ENCODE measurements around the gene PROSER1.

PROSER1 gene

DNA sequence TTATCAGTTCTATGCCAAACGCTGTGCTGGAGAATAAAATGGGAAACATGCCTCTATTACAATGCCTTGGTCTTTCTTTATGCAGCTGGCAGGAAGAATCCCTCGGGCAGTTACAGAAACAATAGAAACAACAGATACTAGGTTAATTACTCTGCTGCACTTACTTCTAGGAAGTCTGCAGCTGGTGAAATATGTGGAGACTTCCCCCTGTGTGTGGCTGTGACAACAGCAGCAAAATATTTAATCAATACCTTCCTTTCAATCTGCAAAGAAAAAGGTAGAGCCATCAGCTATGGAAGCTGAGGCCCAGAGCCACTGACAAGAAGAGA lies 57.2 kb downstream of the PROSER1 start:
- no peaks in the 10 kb centered on the region for H3K36me3 ChIP-seq (ENCODE audit: control insufficient read depth, insufficient read depth, low read length)
- H3K4me3 ChIP-seq (replicated peaks; ENCODE audit: low read depth, low read length): no peak overlapping the region
- TF ChIP-seq, protein P1, sequence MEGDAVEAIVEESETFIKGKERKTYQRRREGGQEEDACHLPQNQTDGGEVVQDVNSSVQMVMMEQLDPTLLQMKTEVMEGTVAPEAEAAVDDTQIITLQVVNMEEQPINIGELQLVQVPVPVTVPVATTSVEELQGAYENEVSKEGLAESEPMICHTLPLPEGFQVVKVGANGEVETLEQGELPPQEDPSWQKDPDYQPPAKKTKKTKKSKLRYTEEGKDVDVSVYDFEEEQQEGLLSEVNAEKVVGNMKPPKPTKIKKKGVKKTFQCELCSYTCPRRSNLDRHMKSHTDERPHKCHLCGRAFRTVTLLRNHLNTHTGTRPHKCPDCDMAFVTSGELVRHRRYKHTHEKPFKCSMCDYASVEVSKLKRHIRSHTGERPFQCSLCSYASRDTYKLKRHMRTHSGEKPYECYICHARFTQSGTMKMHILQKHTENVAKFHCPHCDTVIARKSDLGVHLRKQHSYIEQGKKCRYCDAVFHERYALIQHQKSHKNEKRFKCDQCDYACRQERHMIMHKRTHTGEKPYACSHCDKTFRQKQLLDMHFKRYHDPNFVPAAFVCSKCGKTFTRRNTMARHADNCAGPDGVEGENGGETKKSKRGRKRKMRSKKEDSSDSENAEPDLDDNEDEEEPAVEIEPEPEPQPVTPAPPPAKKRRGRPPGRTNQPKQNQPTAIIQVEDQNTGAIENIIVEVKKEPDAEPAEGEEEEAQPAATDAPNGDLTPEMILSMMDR (IDR thresholded peaks at IDR 0.05; ENCODE audit: insufficient read depth, low read length, poor library complexity, severe bottlenecking): no peak
- DNase-seq (ENCODE audit: extremely low read depth, insufficient read length): no peak
- no peaks in the 10 kb centered on the region for H3K27me3 ChIP-seq (replicated peaks; ENCODE audit: control insufficient read depth, insufficient read depth, low read length)

DNA sequence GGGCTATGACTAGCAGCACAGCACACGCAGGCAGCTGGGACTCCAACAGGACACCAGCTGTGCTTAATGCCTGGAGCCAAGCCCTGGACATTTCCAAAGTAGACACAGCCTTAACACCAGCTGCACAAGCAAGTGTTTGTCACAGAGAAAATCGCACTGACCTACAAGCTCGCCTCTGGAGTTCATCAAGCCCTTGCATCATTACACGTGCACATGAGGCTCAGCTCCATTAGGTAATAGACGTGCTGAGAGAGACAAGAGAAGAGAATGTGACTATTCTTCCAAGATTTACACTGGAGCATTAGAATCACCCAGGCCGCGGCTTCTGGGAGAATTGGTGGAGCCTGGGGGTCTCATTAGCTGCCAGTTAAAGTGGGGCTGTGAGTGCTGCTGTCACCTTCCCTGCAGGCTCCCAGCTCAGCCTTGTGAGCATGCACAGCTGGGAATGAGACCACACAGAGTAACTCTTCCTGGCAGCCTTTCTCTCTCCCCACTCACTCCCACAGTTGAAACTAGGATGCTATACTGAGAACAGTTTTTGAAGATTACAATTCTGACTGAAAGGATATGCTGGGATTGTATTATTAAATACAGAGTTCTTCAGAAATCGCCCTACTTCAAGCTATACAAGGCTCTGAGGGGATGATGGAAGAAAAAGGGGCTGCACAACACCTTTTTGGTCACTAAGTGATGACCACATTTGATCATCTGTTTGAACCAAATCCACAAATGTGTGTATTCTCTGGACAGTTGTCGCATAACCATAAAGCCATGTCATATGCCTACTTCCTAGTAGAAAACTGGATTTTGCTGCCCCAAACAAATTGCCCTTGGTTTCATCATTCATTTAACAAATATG lies 57.8 kb downstream of the PROSER1 start:
- no peak for DNase-seq (ENCODE audit: extremely low read depth, insufficient read length)
- TF ChIP-seq, protein P1 (IDR thresholded peaks at IDR 0.05; ENCODE audit: insufficient read depth, low read length, poor library complexity, severe bottlenecking): no peak
- Histone ChIP-seq H3K36me3 (ENCODE audit: control insufficient read depth, insufficient read depth, low read length) (no peaks in the 10 kb centered on the region), H3K27me3 (replicated peaks; ENCODE audit: control insufficient read depth, insufficient read depth, low read length) (no peaks in the 10 kb centered on the region), H3K4me3 (replicated peaks; ENCODE audit: low read depth, low read length) (no peak overlapping the region)

DNA sequence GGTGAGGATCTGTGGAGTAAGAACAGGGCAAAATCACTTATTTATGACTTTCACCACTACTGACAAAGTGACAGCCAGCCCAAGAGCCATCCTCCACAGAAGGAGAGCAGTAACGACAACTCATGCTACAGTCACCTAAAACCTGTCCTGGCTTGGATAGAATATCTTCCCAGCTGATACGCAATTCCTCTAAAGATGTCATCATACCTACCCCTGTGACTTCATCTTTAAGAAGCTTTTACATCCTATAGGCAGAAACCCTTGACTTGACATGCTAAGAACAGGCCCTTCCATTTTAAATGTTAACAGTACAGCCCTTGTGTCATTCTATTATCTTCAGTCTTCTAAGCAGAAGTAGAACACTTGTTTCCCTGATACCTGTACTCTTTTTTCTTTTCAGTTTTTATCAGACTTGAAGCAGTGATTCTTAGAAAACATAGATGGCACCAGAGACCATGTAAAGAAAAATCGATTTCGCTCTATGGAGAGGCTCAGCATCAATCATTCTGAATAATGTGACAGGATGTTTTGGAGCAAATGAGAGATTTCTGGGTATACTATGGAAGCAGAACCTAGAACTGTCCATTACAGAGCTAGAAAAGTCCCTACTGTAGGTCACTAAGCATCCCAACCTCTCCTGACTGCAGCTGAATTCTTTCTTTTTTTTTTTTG lies 67.4 kb downstream of the PROSER1 start:
- Histone ChIP-seq H3K4me3 (replicated peaks; ENCODE audit: low read depth, low read length) (no peak overlapping the region), H3K36me3 (ENCODE audit: control insufficient read depth, insufficient read depth, low read length) (no peaks in the 10 kb centered on the region), H3K27me3 (replicated peaks; ENCODE audit: control insufficient read depth, insufficient read depth, low read length) (no peaks in the 10 kb centered on the region)
- TF ChIP-seq, protein P1 (IDR thresholded peaks at IDR 0.05; ENCODE audit: insufficient read depth, low read length, poor library complexity, severe bottlenecking): no peak
- no peak for DNase-seq (ENCODE audit: extremely low read depth, insufficient read length)

DNA sequence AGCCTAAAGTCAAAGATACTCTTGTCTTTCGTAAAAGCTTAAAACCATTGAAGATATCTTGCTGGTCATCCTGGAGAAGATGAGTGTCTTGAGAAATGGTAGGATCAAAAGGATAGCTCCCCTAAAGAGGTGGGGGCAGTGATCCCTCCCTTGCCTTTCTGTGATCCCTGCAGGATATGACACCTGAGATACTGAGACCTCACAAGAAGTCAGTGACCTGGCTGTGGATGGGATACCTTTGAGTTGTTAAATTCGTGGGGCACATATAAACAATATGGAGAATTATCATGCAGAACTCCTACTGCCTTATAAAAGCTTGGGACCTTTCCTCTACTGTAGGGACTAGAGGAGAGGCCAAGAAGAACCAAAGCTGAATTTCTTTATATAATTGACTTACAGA lies 68.7 kb downstream of the PROSER1 start:
- Histone ChIP-seq H3K27me3 (replicated peaks; ENCODE audit: control insufficient read depth, insufficient read depth, low read length) (no peaks in the 10 kb centered on the region), H3K36me3 (ENCODE audit: control insufficient read depth, insufficient read depth, low read length) (no peaks in the 10 kb centered on the region), H3K4me3 (replicated peaks; ENCODE audit: low read depth, low read length) (no peak overlapping the region)
- no peak for DNase-seq (ENCODE audit: extremely low read depth, insufficient read length)
- TF ChIP-seq, protein P1 (IDR thresholded peaks at IDR 0.05; ENCODE audit: insufficient read depth, low read length, poor library complexity, severe bottlenecking): no peak

DNA sequence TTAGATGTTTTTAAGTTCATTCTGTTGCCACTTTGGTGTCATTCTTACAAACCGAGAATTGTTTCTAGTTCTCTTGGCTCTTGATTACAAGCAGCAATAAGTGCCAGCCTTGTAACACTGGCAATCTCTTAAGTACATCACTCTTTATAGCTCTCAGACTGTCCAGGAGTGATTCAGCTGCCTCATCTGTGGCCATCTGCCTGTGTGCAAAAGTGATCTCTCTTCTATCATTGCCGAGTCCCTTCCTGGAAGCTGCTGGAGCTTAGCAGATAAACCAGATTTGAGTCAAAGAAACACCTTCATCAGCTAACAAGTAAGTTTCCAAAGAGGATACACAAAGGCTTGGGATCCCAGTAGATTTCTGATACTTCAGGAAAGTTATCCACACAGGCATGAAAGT lies 70.4 kb downstream of the PROSER1 start:
- TF ChIP-seq, protein P1 (IDR thresholded peaks at IDR 0.05; ENCODE audit: insufficient read depth, low read length, poor library complexity, severe bottlenecking): no peak
- Histone ChIP-seq H3K36me3 (ENCODE audit: control insufficient read depth, insufficient read depth, low read length) (no peaks in the 10 kb centered on the region), H3K4me3 (replicated peaks; ENCODE audit: low read depth, low read length) (no peak overlapping the region), H3K27me3 (replicated peaks; ENCODE audit: control insufficient read depth, insufficient read depth, low read length) (no peaks in the 10 kb centered on the region)
- DNase-seq (ENCODE audit: extremely low read depth, insufficient read length): no peak
